ENCODE measurements around the gene NDUFS3. TPM values are rescaled to one million over a fixed set of nuclear protein-coding genes. Genes with fewer than 3 reads are reported as not detected.

NDUFS3 gene
- total RNA-seq, 2 donors from 2014 or later, result 90.3 to 167 TPM

DNA sequence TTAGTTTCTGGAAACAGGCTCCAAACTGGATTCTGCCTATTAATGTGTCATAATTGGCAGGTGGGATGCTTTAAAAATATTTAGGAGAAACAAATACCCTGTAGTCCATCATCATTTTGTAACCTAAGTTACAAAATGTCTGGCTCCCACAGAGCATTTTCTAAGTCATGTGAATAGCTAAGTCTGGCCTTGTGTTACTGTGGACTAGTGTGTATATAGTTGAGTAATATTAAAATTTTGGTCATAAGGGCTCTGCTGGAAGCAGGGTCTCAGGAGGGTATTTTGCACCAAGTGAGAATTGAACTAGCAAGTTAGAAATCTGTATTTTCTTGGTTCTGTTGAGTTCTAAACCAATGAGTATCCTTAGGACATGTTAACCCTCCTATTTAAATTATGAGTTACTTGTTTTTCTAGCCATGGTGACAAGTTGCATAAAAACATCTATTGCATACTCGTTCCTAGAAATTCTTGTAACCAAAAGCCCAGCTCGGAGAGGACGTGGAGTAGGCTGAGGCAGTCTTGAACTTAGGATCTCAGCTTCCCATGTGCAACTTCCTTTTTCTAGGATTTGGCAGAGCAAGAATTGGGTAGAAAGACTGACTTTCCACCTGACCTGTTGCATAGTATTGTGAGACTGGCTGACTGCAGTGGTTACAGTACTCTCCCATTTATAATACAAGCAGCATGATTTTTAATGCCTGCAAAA lies 8.1 kb upstream of the NDUFS3 start:
- Mint-ChIP-seq H3K9me3 (no peaks in the 10 kb centered on the region), H3K4me3 (no peak overlapping the region), H3K36me3 (ENCODE audit: low read depth) (peaks cover 66% of the 10 kb centered on the region), H3K27me3 (no peaks in the 10 kb centered on the region), H3K27ac (no peak overlapping the region), H3K4me1 (peaks cover 5% of the 10 kb centered on the region)
- no peak for ATAC-seq (replicated peaks)

DNA sequence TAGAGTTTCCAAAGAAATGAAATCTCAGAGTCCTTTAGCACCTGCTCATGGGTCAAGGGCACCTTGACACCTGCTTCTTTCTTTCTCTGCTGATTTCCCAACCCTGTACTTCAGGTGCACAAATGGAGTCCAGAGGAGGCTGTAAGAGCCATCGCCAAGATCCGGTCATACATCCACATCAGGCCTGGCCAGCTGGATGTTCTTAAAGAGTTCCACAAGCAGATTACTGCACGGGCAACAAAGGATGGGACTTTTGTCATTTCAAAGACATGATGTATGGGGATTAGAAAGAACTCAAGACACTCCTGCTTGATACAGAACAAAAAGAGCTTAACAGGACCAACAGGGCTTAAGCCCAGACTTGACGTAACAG lies 7.5 kb upstream of the NDUFS3 start:
- Mint-ChIP-seq H3K36me3 (ENCODE audit: low read depth) (peaks cover 71% of the 10 kb centered on the region), H3K27me3 (no peaks in the 10 kb centered on the region), H3K9me3 (no peaks in the 10 kb centered on the region), H3K27ac (no peak overlapping the region), H3K4me3 (no peak overlapping the region), H3K4me1 (peaks cover 5% of the 10 kb centered on the region)
- no peak for ATAC-seq (replicated peaks)

DNA sequence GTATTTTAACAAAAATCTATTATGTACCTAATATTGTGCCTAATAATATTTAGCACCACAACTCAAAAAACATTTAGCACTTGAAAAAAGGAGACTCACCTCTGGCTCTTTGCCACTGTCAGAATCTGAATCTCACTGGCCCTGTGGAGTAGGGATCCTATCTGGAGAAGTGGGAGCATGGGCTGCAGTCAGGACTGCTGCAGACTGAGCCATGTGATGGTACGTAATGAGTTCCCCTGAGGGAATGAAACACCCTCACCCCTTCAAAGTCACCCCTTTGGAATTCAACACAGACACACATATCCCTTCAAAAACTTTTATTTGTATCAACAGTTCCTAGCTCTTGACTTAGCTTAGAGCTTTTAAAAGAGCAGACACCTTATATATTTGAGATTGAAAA lies 7.0 kb upstream of the NDUFS3 start:
- Mint-ChIP-seq H3K4me1 (peaks cover 5% of the 10 kb centered on the region), H3K4me3 (no peak overlapping the region), H3K36me3 (ENCODE audit: low read depth) (peaks cover 77% of the 10 kb centered on the region), H3K27ac (no peak overlapping the region), H3K9me3 (no peaks in the 10 kb centered on the region), H3K27me3 (no peaks in the 10 kb centered on the region)
- no peak for ATAC-seq (replicated peaks)

- Mint-ChIP-seq H3K4me1 (peaks cover 7% of the 10 kb centered on the region), H3K9me3 (no peaks in the 10 kb centered on the region), H3K27me3 (no peaks in the 10 kb centered on the region), H3K36me3 (ENCODE audit: low read depth) (peaks cover 86% of the 10 kb centered on the region), H3K27ac (no peak overlapping the region), H3K4me3 (no peak overlapping the region)
- ATAC-seq (replicated peaks), result no peak
Observed at GRCh38 chr11:47572715-47573255, 6.1 kb upstream of the NDUFS3 start.

DNA sequence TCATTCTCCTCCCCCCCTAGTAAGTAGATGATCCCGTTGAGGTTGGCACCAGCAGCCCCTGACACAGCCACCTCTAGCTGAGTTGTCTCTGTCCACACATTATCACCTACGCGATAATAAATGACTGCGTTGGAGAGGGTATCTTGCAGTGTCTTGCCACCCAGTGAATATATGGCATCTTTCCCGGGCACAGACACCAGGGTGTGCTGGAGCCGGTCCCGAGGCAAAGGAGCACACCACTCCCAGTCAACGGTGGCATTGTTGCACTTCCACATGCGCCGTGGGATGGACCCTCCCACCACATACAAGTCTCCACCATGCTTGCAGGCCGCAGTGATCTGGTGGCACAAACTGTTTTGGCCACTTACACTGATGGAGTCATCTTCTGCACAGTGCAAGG lies 5.6 kb upstream of the NDUFS3 start:
- no peak for ATAC-seq (replicated peaks)
- Mint-ChIP-seq H3K36me3 (ENCODE audit: low read depth) (peaks cover 91% of the 10 kb centered on the region), H3K4me3 (no peak overlapping the region), H3K27ac (no peak overlapping the region), H3K9me3 (no peaks in the 10 kb centered on the region), H3K27me3 (no peaks in the 10 kb centered on the region), H3K4me1 (peaks cover 9% of the 10 kb centered on the region)

GRCh38 chr11:47577460-47578041 lies 1.3 kb upstream of the NDUFS3 start:
- Mint-ChIP-seq H3K27ac (peak overlapping the region; percentile 100), H3K27me3 (no peaks in the 10 kb centered on the region), H3K9me3 (no peaks in the 10 kb centered on the region), H3K4me1 (peaks cover 15% of the 10 kb centered on the region), H3K36me3 (ENCODE audit: low read depth) (peaks cover 100% of the 10 kb centered on the region), H3K4me3 (peak overlapping the region; percentile 100)
- ATAC-seq (replicated peaks), result no peak

- no peak for ATAC-seq (replicated peaks)
- Mint-ChIP-seq H3K27ac (no peak overlapping the region), H3K4me3 (no peak overlapping the region), H3K36me3 (ENCODE audit: low read depth) (peaks cover 69% of the 10 kb centered on the region), H3K9me3 (no peaks in the 10 kb centered on the region), H3K27me3 (no peaks in the 10 kb centered on the region), H3K4me1 (peaks cover 6% of the 10 kb centered on the region)
Observed at GRCh38 chr11:47583844-47584243, 5.0 kb downstream of the NDUFS3 start.

DNA sequence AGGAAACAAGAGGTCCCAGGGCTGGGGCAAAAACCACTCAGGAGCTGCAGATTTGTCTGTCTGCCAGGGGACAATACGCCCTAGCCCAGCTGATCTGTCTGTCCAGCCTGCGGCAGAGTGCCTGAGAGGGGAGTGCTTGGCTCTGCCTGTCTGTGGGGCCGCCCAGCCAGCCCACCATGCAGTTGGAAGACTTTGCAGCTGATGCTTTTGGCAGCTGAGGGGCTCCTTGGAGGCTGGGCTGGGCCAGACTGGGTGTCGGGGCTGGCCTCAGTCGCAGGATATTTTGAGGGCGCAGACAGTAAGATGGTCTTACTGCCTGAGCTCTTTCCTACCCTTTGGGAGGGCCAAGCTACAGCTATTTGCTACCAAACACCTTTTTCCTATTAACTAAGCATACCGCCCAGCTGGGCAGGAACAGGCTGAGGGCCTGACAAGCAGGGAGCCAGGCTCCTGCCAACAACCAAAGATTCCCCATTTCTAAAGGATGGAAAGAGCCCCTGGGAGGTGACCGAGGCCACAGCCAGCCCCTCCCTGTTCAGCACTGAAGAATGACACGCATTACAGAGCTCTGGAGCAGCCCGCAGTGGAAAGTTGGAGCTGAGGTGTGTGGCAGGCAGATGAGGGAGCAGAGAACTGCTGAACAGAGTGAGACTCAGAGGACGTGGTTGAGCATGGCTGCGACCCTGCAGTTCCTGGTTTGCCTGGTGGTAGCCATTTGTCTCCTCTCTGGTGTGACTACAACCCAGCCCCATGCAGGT lies 7.4 kb downstream of the NDUFS3 start, which contains the start of gene FAM180B:
TSS of gene FAM180B (plus strand) at position 581 of the 758 bp plus-strand sequence. CDS start at position 672, 91 bp downstream.
- ATAC-seq (replicated peaks), result no peak

DNA sequence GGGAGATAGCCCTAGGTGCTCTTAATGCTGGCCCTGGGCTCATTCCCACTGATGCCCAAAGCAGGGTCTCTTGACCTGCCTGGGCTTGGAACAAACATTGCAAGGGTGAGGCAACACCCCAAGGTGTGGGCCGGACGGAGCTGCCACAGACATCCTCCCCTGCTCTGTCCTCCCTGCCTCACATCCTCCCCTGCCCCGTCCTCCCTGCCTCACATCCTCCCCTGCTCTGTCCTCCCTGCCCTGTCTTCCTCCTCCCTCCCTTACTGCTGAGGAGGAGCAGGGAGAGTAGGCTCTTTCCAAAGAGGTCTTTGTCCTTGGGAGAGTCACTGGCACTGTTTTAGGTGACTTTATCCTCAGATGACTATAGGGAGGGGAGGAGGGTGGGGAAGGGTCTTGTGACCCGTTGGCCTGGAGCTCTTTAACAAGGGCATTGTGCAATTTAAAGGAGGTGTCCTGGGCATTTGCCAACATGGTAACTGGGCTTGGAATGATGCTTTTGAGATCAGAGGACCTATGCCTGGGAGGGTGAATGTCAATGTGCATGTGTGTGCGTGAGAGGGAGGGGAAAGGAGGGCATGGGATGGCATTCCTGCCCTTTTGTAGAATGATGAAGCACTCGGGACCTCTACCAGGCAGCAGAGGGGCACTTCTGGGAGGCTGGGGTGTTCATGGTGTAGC lies 8.3 kb downstream of the NDUFS3 start:
- Mint-ChIP-seq H3K9me3 (no peaks in the 10 kb centered on the region), H3K36me3 (ENCODE audit: low read depth) (peaks cover 35% of the 10 kb centered on the region), H3K4me3 (no peak overlapping the region), H3K27me3 (no peaks in the 10 kb centered on the region), H3K4me1 (no peaks in the 10 kb centered on the region), H3K27ac (no peak overlapping the region)
- ATAC-seq (replicated peaks), result peak; percentile 19

More for the DNA sequence above, 7.4 kb downstream of the NDUFS3 start, which contains the start of gene FAM180B:
- Mint-ChIP-seq H3K4me1 (no peaks in the 10 kb centered on the region), H3K9me3 (no peaks in the 10 kb centered on the region), H3K27ac (no peak within 1 kb of the TSS), H3K27me3 (no peaks in the 10 kb centered on the region), H3K4me3 (no peak within 1 kb of the TSS), H3K36me3 (ENCODE audit: low read depth) (peaks cover 44% of the 10 kb centered on the region)

GRCh38 chr11:47587723-47588326 lies 9.0 kb downstream of the NDUFS3 start:
- ATAC-seq (replicated peaks), result no peak
- Mint-ChIP-seq H3K27me3 (no peaks in the 10 kb centered on the region), H3K36me3 (ENCODE audit: low read depth) (peaks cover 29% of the 10 kb centered on the region), H3K4me3 (no peak overlapping the region), H3K27ac (no peak overlapping the region), H3K4me1 (no peaks in the 10 kb centered on the region), H3K9me3 (no peaks in the 10 kb centered on the region)

- Mint-ChIP-seq H3K4me3 (no peak overlapping the region), H3K36me3 (ENCODE audit: low read depth) (peaks cover 16% of the 10 kb centered on the region)
Observed at GRCh38 chr11:47589118-47589517, 10.2 kb downstream of the NDUFS3 start.

DNA sequence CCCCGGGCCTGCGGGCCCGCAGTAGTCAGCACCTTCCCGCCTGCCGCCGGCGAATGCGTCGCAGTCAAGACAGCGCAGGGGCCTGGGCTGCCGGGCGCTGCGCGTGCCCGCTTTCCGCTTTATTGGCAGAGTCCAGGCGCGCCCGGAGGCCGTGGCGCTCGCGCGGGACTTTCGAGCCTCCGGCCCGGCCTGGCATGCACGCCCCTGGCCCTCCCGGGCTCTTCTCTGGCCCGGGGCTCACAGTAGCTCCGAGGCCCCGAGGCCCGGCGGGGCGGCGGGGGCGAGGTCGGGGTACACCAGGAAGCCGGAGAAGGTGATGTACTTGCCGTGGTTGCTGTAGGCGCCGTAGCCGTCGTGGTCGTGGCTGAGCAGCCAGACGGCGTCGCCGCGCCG lies 10.7 kb downstream of the NDUFS3 start:
- Mint-ChIP-seq H3K9me3 (no peaks in the 10 kb centered on the region), H3K27me3 (peaks cover 11% of the 10 kb centered on the region), H3K4me3 (no peak overlapping the region), H3K4me1 (peaks cover 3% of the 10 kb centered on the region), H3K27ac (no peak overlapping the region), H3K36me3 (ENCODE audit: low read depth) (peaks cover 11% of the 10 kb centered on the region)
- ATAC-seq (replicated peaks), result no peak

More at GRCh38 chr11:47589118-47589517, 10.2 kb downstream of the NDUFS3 start:
- Mint-ChIP-seq H3K27me3 (peaks cover 8% of the 10 kb centered on the region), H3K4me1 (no peaks in the 10 kb centered on the region), H3K27ac (no peak overlapping the region), H3K9me3 (no peaks in the 10 kb centered on the region)
- no peak for ATAC-seq (replicated peaks)

DNA sequence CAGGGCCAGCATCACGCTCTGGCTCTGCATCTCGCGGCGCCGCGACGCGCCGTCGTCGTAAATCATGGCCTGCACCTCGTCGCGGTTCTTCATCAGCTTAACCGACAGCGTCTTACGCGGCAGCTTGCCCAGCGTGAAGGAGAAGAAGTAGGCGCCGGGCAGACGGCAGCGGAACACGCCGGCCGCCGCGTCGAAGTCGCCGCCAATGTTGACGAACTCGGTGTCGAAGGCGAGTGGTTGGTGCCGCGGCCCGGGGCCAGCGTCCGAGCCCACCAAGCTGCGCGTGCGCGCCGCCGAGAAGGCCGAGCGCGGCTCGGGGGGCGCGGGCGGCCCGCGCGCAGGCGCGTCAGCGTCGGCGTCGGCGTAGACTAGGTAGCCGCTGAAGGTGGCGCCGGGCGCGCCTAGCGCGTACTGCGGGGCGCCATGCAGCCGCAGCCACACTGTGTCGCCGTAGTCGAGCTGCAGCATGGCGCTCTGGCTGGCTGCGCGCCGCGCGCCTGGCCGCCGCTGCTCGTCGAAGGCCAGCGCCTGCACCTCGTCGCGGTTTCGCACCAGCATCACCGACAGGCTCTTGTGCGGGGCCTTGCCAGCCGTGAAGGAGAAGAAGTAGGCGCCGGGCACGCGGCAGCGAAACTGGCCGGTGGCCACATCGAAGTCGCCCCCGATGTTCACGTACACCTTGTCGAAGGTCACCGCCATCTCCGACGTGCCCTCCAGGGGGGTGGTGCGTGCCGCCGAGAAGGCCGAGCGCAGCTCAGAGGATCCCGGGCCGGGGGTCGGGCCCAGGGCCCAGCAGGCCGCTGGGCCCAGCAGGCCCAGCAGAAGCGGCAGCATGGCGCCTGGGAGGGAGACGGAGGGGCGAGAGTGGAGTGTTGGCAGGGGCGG lies 11.3 kb downstream of the NDUFS3 start:
- no peak for ATAC-seq (replicated peaks)
- no peak overlapping the region for H3K27ac Mint-ChIP-seq

More for the DNA sequence above, 11.3 kb downstream of the NDUFS3 start:
- Mint-ChIP-seq H3K36me3 (ENCODE audit: low read depth) (peaks cover 5% of the 10 kb centered on the region), H3K27me3 (peaks cover 15% of the 10 kb centered on the region), H3K4me3 (no peak overlapping the region), H3K9me3 (no peaks in the 10 kb centered on the region), H3K4me1 (peaks cover 5% of the 10 kb centered on the region)
